ENCODE measurements around the gene MOB3A.
"Not testable (repeated sequence)": the region's sequence is repeated elsewhere in the genome, so short reads cannot be mapped to it uniquely, and the experiment has no call there.

Gene MOB3A

GRCh38 chr19:2089001-2089711 lies 7.0 kb downstream of the MOB3A start:
- H3K4me3 Mint-ChIP-seq: no peak overlapping the region
- H3K27ac Mint-ChIP-seq: peak overlapping the region in 1 of 3 experiments; percentile 30
- H3K36me3 Mint-ChIP-seq (ENCODE audit: low read depth): peaks cover 8% of the 10 kb centered on the region
- no peaks in the 10 kb centered on the region for H3K9me3 Mint-ChIP-seq
- peaks cover 8% of the 10 kb centered on the region for H3K4me1 Mint-ChIP-seq
- TF ChIP-seq CTCF (IDR thresholded peaks at IDR 0.05; ENCODE audit: unreplicated experiment in 3 of 3): no peak
- no peaks in the 10 kb centered on the region for H3K27me3 Mint-ChIP-seq (ENCODE audit: low read depth)

GRCh38 chr19:2087621-2088100 lies 8.5 kb downstream of the MOB3A start:
- H3K4me3 Mint-ChIP-seq: no peak overlapping the region
- H3K36me3 Mint-ChIP-seq (ENCODE audit: low read depth): peaks cover 7% of the 10 kb centered on the region
- H3K27me3 Mint-ChIP-seq (ENCODE audit: low read depth): no peaks in the 10 kb centered on the region
- H3K4me1 Mint-ChIP-seq: peaks cover 7% of the 10 kb centered on the region
- no peak for TF ChIP-seq CTCF (IDR thresholded peaks at IDR 0.05; ENCODE audit: unreplicated experiment in 3 of 3)
- no peaks in the 10 kb centered on the region for H3K9me3 Mint-ChIP-seq
- no peak overlapping the region for H3K27ac Mint-ChIP-seq

GRCh38 chr19:2086695-2087620 lies 9.2 kb downstream of the MOB3A start:
- not testable (repeated sequence) for H3K4me3 Mint-ChIP-seq; H3K36me3 Mint-ChIP-seq (ENCODE audit: low read depth); H3K4me1 Mint-ChIP-seq; H3K27me3 Mint-ChIP-seq (ENCODE audit: low read depth); H3K9me3 Mint-ChIP-seq
- peak overlapping the region in 2 of 3 experiments; percentile 45 to 63 for H3K27ac Mint-ChIP-seq

GRCh38 chr19:2084993-2085720 lies 11.0 kb downstream of the MOB3A start:
- no peak for TF ChIP-seq CTCF (IDR thresholded peaks at IDR 0.05; ENCODE audit: unreplicated experiment in 3 of 3)
- H3K27ac Mint-ChIP-seq: peak overlapping the region in 2 of 3 experiments; percentile 38 to 43
- no peaks in the 10 kb centered on the region for H3K4me1 Mint-ChIP-seq
- H3K27me3 Mint-ChIP-seq (ENCODE audit: low read depth): no peaks in the 10 kb centered on the region
- H3K36me3 Mint-ChIP-seq (ENCODE audit: low read depth): peaks cover 13% of the 10 kb centered on the region
- no peak overlapping the region for H3K4me3 Mint-ChIP-seq
- H3K9me3 Mint-ChIP-seq: no peaks in the 10 kb centered on the region

GRCh38 chr19:2083174-2083854 lies 12.8 kb downstream of the MOB3A start:
- Mint-ChIP-seq H3K4me1 (no peaks in the 10 kb centered on the region), H3K4me3 (no peak overlapping the region), H3K27ac (no peak overlapping the region), H3K36me3 (ENCODE audit: low read depth) (peaks cover 13% of the 10 kb centered on the region), H3K9me3 (no peaks in the 10 kb centered on the region), H3K27me3 (ENCODE audit: low read depth) (no peaks in the 10 kb centered on the region)
- no peak for TF ChIP-seq CTCF (IDR thresholded peaks at IDR 0.05; ENCODE audit: unreplicated experiment in 3 of 3)
